C4-2B (cell line): ENCODE results near the gene FERMT3.

ENCODE experiments used
- H3K27ac ChIP-seq: fragments of 450-650 bp; 2 replicates; pipeline ENCODE4 v1.5.1; 2017
- CTCF ChIP-seq: fragments of 450-650 bp; conservative IDR thresholded peaks from 2 replicates; pipeline ENCODE4 v1.5.1; 2017; ENCODE audit warnings: mild to moderate bottlenecking
- ZFX ChIP-seq: fragments of 450-650 bp; IDR thresholded peaks from 2 replicates; pipeline ENCODE4 v1.6.1; 2017

FERMT3 gene

GRCh38 chr11:64192434-64192833 is 14.1 kb upstream of the FERMT3 start:
- TF ChIP-seq ZFX, result no peak
- no peak for TF ChIP-seq CTCF
- H3K27ac ChIP-seq, result no peak overlapping the region

- no peak overlapping the region for H3K27ac ChIP-seq
- TF ChIP-seq CTCF, result no peak
- no peak for TF ChIP-seq ZFX
Observed at GRCh38 chr11:64196626-64197025, 9.9 kb upstream of the FERMT3 start.

- H3K27ac ChIP-seq, result no peak overlapping the region
- no peak for TF ChIP-seq ZFX
- TF ChIP-seq CTCF, result no peak
Observed at GRCh38 chr11:64198511-64198910, 8.0 kb upstream of the FERMT3 start.

- H3K27ac ChIP-seq, result no peak overlapping the region
- TF ChIP-seq ZFX (no peak), CTCF (no peak)
Observed at GRCh38 chr11:64201543-64201942, 5.0 kb upstream of the FERMT3 start.

- no peak overlapping the region for H3K27ac ChIP-seq
- TF ChIP-seq CTCF (no peak), ZFX (no peak)
Observed at GRCh38 chr11:64202992-64203391, 3.5 kb upstream of the FERMT3 start.

GRCh38 chr11:64203421-64204079 is 3.0 kb upstream of the FERMT3 start:
- TF ChIP-seq CTCF, result no peak
- TF ChIP-seq ZFX, result no peak
- H3K27ac ChIP-seq, result no peak overlapping the region

GRCh38 chr11:64204080-64204440 is 2.5 kb upstream of the FERMT3 start:
- TF ChIP-seq CTCF (no peak), ZFX (no peak)
- no peak overlapping the region for H3K27ac ChIP-seq
